GM21786 (cell line): ENCODE results near the gene IFT80.
"Not testable (repeated sequence)": the region's sequence is repeated elsewhere in the genome, so short reads cannot be mapped to it uniquely, and the experiment has no call there.

Source experiments
- ATAC-seq: cut with Tn5 transposase; IDR thresholded peaks from one replicate; pipeline ENCODE4 v1.9.1; 2021; ENCODE audit not compliant: unreplicated experiment

The IFT80 gene

GRCh38 chr3:160369784-160370183, 29.2 kb downstream of the IFT80 start:
- no peak for ATAC-seq

- ATAC-seq = no peak
Measured at GRCh38 chr3:160368804-160369203, 30.2 kb downstream of the IFT80 start.

- no peak for ATAC-seq
Measured at GRCh38 chr3:160365869-160366522, 33.0 kb downstream of the IFT80 start.

GRCh38 chr3:160362896-160363295, 36.1 kb downstream of the IFT80 start:
- not testable (repeated sequence) for ATAC-seq

GRCh38 chr3:160355826-160356225, 43.2 kb downstream of the IFT80 start:
- no peak for ATAC-seq

GRCh38 chr3:160346511-160346910, 52.5 kb downstream of the IFT80 start:
- ATAC-seq = no peak

GRCh38 chr3:160343132-160343531, 55.9 kb downstream of the IFT80 start:
- no peak for ATAC-seq

GRCh38 chr3:160340351-160340750, 58.7 kb downstream of the IFT80 start:
- no peak for ATAC-seq

- ATAC-seq = no peak
Measured at GRCh38 chr3:160331127-160331937, 67.7 kb downstream of the IFT80 start.

GRCh38 chr3:160330690-160331089, 68.3 kb downstream of the IFT80 start:
- no peak for ATAC-seq

- ATAC-seq = no peak
Measured at GRCh38 chr3:160330109-160330508, 68.9 kb downstream of the IFT80 start.

GRCh38 chr3:160326286-160326685, 72.7 kb downstream of the IFT80 start:
- not testable (repeated sequence) for ATAC-seq

- ATAC-seq = not testable (repeated sequence)
Measured at GRCh38 chr3:160321821-160322220, 77.2 kb downstream of the IFT80 start.

GRCh38 chr3:160319322-160319721, 79.7 kb downstream of the IFT80 start:
- no peak for ATAC-seq

- ATAC-seq = no peak
Measured at GRCh38 chr3:160314995-160315394, 84.0 kb downstream of the IFT80 start.

- no peak for ATAC-seq
Measured at GRCh38 chr3:160312014-160312624, 86.9 kb downstream of the IFT80 start.

- no peak for ATAC-seq
Measured at GRCh38 chr3:160302806-160303205, 96.2 kb downstream of the IFT80 start.

GRCh38 chr3:160296591-160296990, 102.4 kb downstream of the IFT80 start:
- ATAC-seq = no peak

- ATAC-seq = no peak
Measured at GRCh38 chr3:160291909-160292299, 107.1 kb downstream of the IFT80 start.

- ATAC-seq = no peak
Measured at GRCh38 chr3:160291290-160291908, 107.6 kb downstream of the IFT80 start.

GRCh38 chr3:160287666-160288065, 111.4 kb downstream of the IFT80 start:
- ATAC-seq = no peak

- no peak for ATAC-seq
Measured at GRCh38 chr3:160286231-160286630, 112.8 kb downstream of the IFT80 start.
